HG03060 (cell line): ENCODE results near the gene ST3GAL6.
"Not testable (repeated sequence)": the region's sequence is repeated elsewhere in the genome, so short reads cannot be mapped to it uniquely, and the experiment has no call there.

Source experiments
- ATAC-seq: cut with Tn5 transposase; IDR thresholded peaks from one replicate; pipeline ENCODE4 v1.9.1; 2021; ENCODE audit warnings: low read depth, moderate number of reproducible peaks; ENCODE audit not compliant: unreplicated experiment

Gene ST3GAL6

GRCh38 chr3:98798820-98799219, 35.7 kb downstream of the ST3GAL6 start:
- ATAC-seq, result no peak

- ATAC-seq, result no peak
These were observed 36.3 kb downstream of the ST3GAL6 start for GRCh38 chr3:98799479-98799878.

- ATAC-seq, result no peak
These were observed 37.3 kb downstream of the ST3GAL6 start for GRCh38 chr3:98800401-98800800.

DNA sequence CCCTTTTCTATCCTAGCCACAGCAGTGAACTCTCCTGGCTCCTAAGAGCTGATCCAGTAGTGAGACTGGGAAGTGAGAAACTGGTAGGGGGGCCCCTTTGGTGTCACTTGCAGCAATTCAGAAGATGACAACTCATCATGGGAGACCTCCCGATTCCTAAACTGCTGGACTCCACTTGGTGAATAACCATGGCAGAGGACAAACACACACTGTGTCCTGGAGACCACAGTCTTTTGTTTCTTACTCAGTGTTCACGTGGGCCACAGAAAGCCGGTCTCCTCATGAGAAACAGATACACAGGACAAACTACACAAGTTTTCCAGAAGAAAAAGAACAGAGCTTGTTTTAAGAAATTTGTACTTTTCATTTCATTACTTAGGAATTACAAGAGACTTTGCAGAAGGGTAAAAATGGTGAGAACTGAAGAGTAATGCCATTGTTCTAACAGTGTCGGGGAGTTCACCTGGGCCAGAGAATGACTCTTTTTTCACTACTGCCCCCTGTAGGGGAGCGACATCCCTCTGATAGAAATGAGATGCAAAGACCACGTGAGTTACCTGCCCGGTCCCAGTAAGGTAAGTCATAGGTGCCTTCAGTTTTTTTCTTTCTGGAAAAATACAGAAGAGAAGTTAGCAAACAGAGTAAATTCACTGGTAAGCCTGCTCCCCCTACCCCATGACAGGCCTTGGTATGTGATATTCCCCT, 38.1 kb downstream of the ST3GAL6 start:
- ATAC-seq, result no peak

GRCh38 chr3:98805571-98805970, 42.4 kb downstream of the ST3GAL6 start:
- ATAC-seq, result no peak

DNA sequence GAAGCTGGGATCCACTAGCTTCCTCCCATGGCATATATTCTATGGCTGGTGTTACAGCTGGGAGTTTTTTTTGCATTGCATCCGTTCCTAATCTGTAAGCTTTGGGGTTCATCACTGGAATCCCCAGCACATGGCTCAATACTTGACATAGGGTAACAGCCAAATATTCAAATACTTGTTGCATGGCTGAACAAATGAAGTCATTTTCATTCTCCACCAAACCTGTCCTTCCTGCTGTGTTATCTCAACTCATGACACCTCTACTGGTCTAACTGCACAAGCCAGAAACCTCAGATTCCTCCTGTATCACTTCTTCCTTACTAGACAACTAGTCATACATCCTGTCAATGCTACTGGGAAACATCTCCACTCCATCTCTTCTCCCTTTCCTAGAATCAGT, 43.4 kb downstream of the ST3GAL6 start:
- no peak for ATAC-seq

DNA sequence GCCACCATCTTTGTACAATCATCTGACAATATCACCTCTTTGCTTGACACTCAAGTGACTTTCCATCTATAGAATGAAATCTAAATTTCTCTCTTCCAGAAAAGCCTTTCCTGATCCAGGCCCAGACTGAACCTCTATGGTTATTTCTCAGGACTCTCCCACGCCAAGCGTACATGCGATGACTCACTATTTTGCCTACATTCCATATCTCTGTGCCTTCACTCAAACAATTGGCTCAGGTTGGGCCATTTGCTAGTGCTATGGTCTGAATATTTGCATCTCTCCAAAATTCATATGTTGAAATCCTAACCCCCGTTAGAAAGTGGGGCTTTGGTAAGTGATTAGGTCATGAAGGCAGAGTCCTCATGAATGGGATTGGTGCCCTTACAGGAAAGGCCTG, 43.9 kb downstream of the ST3GAL6 start:
- no peak for ATAC-seq

- ATAC-seq, result no peak
These were observed 44.4 kb downstream of the ST3GAL6 start for GRCh38 chr3:98807561-98807960.

GRCh38 chr3:98808071-98808470, 44.9 kb downstream of the ST3GAL6 start:
- no peak for ATAC-seq

DNA sequence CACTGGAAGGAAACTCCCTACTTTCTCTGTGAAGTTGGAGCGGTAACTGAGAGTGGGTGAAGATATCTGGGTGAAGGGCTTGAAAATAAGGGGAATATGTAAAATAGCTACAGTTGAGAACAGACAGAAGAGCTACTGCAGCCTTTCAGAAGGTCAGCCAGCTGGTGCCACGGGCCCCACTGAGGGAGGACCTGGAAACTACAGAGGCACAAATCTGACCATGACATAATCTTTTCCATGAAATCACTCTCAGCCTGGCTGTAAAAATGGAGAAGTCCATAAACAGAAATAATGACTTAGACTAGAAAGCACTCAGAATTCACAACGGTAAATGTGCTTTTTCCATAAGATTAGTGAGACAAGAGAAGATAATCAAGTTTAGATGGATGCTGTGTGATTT, 46.4 kb downstream of the ST3GAL6 start:
- no peak for ATAC-seq

GRCh38 chr3:98811048-98811447, 47.9 kb downstream of the ST3GAL6 start:
- no peak for ATAC-seq

GRCh38 chr3:98812851-98813374, 49.8 kb downstream of the ST3GAL6 start:
- ATAC-seq, result no peak

- no peak for ATAC-seq
These were observed 51.8 kb downstream of the ST3GAL6 start for GRCh38 chr3:98814817-98815420.

DNA sequence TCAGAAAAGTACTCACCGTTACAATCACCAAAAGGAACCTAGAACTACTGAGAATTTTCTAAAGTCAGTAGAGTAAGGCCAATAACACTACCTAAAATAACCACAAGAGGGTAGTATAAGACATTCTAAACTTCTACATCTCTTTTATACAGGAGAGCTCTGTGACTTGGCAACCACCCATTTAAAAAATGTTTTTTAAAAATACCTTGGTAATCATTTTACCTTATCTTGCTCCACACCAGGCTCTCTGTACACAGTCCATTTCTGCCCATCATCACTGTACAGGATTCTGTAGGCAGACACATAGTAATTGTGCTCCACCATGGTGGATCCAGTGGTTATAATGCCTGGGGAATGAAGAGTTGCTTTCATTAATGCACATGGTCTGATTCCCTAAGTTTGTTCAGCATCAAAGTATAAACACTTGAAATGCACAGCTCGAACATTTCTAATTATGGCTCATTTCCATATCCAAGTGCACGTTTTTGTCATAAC, 54.5 kb downstream of the ST3GAL6 start:
- ATAC-seq, result no peak

DNA sequence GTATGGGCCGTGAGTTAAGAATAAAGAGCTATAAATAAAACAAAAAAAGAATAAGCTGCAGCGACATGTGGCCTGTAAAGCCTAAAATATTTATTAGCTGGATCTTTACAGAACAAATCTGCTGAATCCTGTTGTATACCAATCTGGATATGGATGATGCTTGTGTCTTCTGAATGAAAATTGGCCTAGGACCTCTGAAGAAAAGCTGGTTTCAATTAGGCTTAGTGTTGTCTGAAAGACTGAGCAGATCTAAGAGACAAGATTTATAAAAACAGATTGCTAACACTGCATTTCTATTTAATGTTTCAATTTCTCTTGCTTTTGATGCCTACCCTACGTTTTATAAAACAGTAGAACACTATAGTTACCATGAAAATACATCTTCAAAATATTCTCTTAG, 57.9 kb downstream of the ST3GAL6 start:
- ATAC-seq, result no peak

- ATAC-seq, result no peak
These were observed 60.7 kb downstream of the ST3GAL6 start for GRCh38 chr3:98823791-98824190.

GRCh38 chr3:98824256-98824655, 61.1 kb downstream of the ST3GAL6 start:
- ATAC-seq, result no peak

DNA sequence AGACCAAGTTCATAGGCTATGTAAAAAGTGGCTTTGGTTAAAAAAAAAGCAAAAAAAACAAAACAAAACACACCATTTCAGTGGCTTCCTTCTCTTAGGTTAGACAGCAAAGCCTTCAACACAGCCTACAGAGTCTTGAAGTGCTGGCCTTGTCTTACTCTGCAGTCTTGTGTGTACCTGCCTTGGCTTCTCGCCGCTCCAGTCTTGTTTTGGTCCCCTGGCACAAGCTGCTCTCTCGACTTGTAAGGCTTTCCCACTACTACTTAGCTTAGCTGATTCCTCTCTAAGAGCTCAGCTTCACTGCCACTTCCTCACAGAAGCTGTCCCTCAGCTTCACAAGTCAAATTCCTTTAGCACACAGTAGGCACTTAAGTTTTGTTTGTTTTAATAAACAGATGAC, 63.0 kb downstream of the ST3GAL6 start:
- ATAC-seq, result no peak

DNA sequence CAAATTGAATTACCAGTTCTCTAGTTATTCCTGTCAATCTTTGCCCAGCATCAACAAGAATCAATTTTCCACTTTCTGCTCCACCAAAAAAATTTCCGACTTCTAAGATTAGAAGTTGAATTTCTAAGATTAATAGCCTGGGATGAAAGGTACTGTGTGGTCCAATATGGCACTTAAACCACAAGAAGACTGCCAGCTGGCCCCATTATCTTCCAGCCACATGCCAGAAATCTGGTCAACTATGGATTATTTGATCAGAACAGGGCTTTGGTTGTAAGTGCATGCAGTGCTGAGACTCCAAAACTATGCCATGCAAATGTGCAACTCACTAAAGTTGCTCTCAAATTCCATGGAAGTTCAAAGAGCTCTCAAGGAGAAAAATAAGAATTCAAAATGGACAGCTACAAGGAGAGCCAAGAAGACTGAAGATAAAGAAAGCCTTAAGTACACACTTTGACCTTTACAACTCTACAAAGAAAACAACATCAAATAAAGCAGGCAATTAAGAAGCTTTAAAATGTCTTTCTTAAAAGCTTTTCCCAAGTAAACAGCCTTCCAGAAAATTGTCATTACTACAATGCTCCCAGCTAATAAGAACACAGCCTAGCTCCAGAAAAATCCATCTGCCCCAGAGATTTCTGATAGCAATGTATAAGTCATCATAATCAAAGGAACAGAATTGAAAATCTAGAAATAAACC, 64.2 kb downstream of the ST3GAL6 start:
- no peak for ATAC-seq

GRCh38 chr3:98829246-98829832, 66.2 kb downstream of the ST3GAL6 start:
- no peak for ATAC-seq

DNA sequence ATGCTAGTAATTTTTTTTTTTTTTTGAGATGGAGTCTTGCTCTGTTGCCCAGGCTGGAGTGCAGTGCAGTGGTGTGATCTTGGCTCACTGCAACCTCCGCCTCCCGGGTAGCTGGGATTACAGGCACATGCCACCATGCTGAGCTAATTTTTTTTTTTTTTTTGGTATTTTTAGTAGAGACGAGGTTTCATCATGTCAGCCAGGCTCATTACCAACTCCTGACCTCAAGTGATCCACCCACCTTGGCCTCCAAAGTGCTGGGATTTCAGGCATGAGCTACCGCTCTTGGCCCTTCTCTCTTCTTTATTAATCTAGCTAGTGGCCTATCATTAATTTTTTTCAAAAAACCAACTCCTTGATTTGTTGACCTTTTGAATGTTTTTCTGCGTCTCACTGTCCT, 67.9 kb downstream of the ST3GAL6 start:
- not testable (repeated sequence) for ATAC-seq
